ENCODE results near the gene STK38.

DNA sequence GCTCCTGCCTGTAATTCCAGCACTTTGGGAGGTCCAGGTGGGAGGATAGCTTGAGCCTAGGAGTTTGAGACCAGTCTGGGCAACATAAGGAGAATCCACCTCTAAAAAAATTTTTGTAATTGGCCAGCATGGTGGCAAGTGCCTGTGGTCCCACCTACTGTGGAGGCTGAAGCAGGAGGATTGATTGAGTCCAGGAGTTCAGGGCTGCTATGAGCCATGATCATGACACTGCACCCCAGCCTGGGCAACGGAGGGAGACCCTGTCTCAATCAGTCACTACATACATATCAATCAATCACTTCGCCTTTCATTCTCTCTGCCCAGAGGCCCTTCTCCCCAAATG lies 1.1 kb upstream of the STK38 start:
- TF ChIP-seq, protein P1, sequence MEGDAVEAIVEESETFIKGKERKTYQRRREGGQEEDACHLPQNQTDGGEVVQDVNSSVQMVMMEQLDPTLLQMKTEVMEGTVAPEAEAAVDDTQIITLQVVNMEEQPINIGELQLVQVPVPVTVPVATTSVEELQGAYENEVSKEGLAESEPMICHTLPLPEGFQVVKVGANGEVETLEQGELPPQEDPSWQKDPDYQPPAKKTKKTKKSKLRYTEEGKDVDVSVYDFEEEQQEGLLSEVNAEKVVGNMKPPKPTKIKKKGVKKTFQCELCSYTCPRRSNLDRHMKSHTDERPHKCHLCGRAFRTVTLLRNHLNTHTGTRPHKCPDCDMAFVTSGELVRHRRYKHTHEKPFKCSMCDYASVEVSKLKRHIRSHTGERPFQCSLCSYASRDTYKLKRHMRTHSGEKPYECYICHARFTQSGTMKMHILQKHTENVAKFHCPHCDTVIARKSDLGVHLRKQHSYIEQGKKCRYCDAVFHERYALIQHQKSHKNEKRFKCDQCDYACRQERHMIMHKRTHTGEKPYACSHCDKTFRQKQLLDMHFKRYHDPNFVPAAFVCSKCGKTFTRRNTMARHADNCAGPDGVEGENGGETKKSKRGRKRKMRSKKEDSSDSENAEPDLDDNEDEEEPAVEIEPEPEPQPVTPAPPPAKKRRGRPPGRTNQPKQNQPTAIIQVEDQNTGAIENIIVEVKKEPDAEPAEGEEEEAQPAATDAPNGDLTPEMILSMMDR (conservative IDR thresholded peaks at IDR 0.05; ENCODE audit: low read depth, low read length), result no peak
- TF ChIP-seq EZH2 (IDR thresholded peaks at IDR 0.05; ENCODE audit: low read length, unreplicated experiment), result no peak
